Activated CD4-positive, CD25-positive, alpha-beta regulatory T cell (primary cell): ENCODE results near the gene COQ5.

Experiments used
- DNase-seq, 4 experiments: peaks; one replicate each; lab custom pipeline; 2025; lab: John Stamatoyannopoulos, UW

COQ5 gene

DNA sequence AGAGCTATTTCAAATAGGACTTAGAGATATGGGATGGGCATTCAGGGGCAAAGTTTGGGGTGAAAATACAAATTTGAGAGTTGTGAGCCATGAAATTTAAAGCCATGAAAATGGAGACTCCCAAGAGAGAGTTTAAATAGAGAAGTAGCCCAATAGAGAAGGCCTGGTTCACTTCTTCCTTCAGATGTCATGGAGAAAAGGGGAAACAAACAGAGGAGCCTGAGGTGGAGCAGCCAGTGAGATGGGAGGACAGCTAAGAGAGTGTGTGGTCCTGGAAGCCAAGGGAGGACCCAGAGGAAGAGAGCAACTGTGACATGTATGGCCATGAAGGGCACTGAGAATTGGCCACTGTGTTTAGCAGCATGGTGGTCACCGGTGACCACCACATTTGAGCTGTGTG lies 45.3 kb downstream of the COQ5 start:
- DNase-seq = no peak

DNA sequence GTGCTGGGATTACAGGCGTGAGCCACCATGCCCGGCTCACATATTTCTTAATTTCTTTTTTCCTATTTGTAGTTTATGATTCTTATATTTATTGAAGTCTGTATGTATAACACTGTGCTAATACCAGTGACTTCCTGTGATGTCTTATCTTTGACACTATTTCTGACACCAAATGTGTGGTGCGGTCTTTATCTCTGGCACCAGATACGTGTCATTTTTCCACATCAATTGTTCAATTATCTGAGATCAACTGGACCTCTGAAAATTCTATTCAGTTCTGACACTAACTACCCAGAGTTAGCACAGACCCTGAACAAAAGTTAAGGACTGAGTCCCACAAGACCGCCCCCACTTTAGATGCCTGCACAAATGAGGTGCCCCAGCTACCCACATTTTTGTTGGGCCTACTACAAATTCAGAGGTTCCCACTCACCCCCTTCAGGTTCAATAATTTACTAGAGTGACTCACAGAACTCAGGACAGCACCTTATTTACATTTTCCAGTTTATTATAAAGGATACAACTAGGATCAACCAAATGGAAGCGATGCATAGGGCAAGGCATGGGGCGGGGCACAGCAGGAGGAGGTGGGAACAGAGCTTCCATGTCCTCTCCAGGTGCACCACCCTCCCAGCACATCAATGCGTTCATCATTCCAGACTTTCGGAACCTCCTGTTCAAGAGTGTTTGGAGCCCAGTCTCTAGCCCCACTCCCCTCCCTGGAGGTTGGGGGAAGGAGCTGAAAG lies 47.8 kb downstream of the COQ5 start:
- no peak for DNase-seq

DNA sequence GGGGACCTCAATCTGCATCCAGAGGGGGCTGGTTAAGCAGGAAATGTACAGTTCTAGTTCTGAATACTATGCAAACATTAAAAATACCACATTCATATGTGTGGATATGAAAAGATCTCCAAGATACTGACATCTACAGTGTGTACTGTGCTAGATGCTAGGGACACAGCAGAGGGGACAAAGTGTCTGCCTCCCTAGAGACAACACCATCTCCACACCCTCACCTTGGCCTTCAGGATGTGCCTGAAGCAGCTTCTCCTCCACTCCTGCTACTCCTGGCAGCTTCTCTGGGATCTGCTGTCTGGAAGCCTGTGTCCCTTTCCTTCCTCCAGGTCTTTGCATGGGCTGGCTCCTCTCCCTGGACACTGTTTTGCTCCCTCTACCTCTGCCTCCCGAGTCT lies 48.7 kb downstream of the COQ5 start:
- DNase-seq = no peak

DNA sequence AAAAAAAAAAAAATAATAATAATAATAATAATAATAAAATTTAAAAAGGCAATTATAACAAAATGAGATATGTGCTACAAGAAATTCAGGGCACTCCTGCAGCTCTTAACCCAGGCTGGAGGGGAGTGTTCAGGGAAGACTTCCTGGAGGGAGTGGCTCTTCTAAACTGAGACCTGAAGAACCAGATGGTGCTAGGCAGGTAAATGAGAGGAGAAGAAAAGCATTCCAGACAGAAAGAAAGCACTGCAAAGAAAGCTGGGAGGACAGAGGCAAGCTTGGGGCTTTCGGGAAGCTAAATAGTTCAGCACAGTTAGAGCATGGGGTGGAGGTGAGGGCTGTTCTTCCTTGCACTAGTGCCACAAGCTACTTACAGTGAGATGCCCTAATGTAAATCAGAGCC lies 49.5 kb downstream of the COQ5 start:
- DNase-seq = no peak

DNA sequence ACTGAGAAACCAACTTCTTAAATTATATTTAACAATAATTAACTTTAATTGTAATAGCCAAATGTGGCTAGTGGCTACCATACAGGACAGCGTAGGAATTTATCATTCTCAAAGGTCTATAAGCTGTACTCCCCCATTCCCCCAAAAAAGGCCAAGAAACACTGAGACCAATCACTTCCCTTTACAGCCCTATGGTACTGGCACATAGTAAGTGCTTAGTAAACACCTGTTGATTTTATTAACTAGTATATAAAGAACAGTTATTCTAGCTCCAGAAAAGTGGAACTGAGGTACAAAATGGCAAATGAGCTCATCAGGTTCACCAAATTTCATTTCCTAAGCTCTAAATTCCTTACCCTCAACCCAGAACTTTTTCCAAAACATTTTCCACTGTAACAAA lies 53.3 kb downstream of the COQ5 start:
- DNase-seq = no peak

GRCh38 chr12:120474616-120474960 lies 54.4 kb downstream of the COQ5 start:
- no peak for DNase-seq

- no peak for DNase-seq
Measured at GRCh38 chr12:120473807-120474615, 54.9 kb downstream of the COQ5 start.

- DNase-seq = no peak
Measured at GRCh38 chr12:120472521-120472920, 56.4 kb downstream of the COQ5 start.

DNA sequence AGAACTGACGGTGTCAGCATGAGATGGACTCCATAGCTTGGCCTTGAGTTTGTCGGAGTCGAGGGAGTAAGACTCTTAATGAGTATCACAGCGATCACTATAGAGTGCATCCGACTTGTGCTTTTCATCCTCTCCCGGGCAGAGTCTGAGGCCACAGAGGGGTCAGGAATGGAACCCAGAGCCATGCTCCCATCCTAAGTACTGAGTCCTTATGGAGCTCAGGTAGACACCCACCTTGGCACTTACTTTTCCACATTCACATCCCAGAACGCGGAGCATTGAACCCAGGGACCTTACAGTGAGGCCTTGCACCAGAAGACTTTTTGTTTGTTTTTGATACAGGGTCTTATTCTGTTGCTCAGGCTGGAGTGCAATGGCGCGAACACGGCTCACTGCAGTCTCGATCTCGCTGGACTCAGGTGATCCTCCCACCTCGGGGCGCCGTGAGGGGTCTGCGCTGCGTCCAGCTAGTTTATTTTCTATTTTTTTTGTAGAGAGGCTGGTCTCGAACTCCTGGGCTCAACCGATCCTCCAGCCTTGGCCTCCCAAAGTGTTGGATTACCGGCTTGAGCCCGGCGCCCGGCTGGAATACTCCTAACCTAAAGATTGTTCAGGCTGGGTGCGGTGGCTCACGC lies 58.7 kb downstream of the COQ5 start:
- DNase-seq = no peak

DNA sequence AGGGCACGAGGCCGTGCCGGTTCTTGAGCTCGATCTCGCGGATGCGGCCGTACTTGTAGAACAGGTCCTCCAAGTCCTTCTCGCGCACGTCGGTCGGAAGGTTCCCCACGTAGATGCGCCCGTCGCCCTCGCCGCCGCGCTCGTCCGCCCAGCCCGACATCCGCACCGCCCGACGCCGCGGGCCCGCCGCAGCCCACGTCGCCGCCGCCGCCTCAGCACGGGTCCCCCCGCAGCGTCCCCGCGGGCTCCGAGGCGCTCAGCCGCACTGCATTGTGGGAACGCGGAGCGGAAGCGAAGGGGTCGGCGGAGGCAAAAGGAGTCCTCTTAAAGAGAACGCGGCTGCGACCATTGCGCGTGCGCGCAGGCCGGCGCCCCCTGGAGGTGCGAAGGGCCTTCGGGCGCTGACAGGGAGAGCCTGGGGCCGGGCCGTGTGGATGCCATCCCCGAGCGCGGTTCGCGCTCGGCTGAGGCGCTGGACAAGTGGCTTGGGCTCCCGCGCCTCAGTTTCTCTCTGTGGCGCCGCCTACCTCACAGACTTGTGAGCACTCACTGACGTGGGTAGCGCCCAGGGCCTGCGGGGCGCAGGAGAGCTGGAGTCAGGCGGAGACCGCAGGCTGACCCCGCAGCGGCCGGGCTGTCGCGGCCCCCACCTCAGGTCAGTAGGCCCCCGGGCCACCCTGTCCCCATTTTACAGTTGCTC lies 59.4 kb downstream of the COQ5 start, which contains the start of gene SRSF9:
SRSF9 (minus strand) TSS at position 299 of the 700 bp plus-strand sequence; CDS start at position 160, 139 bp downstream.
- peak; percentile 93 to 97 (median 96) for DNase-seq

GRCh38 chr12:120468821-120469449 lies 60.0 kb downstream of the COQ5 start:
- peak in 3 of 4 experiments; percentile 47 to 58 (median 49) for DNase-seq

DNA sequence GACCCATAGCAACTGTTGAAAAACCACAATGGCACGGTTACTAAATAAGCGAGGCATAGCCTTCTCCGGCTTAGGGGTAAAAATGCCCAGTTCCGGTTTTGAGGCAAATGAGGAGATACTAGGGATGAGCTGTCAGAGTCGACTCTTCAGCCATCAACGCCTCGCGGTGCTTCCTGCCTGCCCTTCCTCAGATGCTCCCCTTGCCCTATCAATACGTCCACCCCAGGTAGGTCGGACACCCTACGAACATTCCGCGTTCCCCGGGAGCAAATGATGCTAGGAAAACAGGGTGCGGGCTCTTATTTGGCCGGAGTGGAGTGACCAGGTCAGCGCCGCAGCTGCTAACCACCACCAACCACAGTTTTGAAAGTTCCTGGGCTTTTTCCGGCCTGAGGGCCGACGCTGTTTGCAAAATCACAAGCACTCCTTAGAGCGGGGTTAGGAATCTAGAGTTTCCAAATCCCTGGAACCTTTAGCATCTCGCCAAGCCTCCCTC lies 60.6 kb downstream of the COQ5 start:
- no peak for DNase-seq

GRCh38 chr12:120467439-120467838 lies 61.5 kb downstream of the COQ5 start:
- DNase-seq = no peak

GRCh38 chr12:120466560-120467315 lies 62.2 kb downstream of the COQ5 start:
- no peak for DNase-seq

GRCh38 chr12:120465756-120466155 lies 63.2 kb downstream of the COQ5 start:
- DNase-seq = no peak

- DNase-seq = no peak
Measured at GRCh38 chr12:120463712-120464111, 65.2 kb downstream of the COQ5 start.

- no peak for DNase-seq
Measured at GRCh38 chr12:120462099-120462640, 66.8 kb downstream of the COQ5 start.

DNA sequence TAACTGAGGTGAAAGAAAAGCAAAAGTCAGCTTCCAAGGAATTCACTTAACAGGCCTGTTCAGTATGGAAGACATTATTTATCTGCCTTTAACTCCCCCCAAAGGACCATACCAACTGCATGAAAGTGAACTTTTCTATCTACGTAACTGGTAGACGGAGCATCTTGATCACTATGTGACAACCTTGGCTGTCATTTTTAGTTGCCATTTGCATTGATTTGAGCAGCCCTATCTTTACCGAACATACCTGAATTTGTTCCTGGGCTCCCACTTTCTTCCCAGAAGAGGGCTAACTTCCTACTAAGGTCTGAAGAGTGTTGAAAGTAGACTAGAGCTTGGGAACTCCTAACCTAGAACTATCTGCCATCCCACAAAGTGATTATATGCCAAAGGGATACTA lies 68.8 kb downstream of the COQ5 start:
- no peak for DNase-seq

DNA sequence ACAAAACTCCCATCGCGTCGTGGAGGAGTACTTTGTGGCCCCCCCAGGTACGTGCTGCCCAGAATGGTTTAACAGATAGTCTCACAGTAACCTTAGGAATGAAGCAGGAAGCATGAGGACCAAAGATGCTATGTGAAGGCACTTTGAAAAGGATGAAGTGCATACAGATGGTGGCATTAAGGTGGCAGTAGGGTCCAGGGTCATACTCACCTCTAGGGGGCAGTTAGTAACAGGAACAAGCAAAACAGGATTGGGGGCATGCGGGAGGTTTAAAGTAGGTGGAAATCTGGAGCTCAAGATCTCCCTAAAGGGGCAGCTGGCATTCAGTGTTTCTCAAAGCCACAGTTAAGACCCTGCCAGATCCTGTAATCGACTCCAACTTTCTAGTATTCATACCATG lies 71.8 kb downstream of the COQ5 start:
- DNase-seq = no peak

- DNase-seq = no peak
Measured at GRCh38 chr12:120455302-120455701, 73.7 kb downstream of the COQ5 start.

- no peak for DNase-seq
Measured at GRCh38 chr12:120453977-120454376, 75.0 kb downstream of the COQ5 start.
